ENCODE results near the gene TTBK2. TPM values are rescaled to one million over a fixed set of nuclear protein-coding genes. Genes with fewer than 3 reads are reported as not detected.
"Not testable (repeated sequence)": the region's sequence is repeated elsewhere in the genome, so short reads cannot be mapped to it uniquely, and the experiment has no call there.

Gene TTBK2
- total and polyA plus RNA-seq, 4 experiments from 2014 or later, result 9.1 to 28.2 (median 18.5) TPM

DNA sequence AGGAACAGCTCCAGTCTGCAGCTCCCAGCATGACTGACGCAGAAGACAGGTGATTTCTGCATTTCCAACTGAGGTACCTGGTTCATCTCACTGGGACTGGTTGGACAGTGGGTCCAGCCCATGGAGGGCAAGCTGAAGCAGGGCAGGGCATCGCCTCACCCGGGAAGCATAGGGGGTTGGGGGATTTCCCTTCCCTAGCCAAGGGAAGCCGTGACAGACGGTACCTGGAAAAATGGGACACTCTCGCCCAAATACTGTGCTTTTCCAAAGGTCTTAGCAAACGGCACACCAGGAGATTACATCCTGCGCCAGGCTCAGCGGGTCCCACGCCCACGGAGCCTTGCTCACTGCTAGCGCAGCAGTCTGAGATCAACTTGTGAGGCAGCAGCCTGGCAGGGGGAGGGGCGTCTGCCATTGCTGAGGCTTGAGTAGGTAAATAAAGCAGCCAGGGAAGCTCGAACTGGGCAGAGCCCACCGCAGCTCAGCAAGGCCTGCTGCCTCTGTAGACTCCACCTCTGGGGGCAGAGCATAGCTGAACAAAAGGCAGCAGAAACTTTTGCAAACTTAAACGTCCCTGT lies 156.3 kb downstream of the TTBK2 start:
- H3K4me3 Mint-ChIP-seq; H3K9me3 ChIP-seq (ENCODE audit: control insufficient read depth in 1 of 2, low read length in 2 of 2); H3K4me1 ChIP-seq (ENCODE audit: insufficient read depth, low read length); H3K27me3 Mint-ChIP-seq; H3K27ac Mint-ChIP-seq; H3K4me1 Mint-ChIP-seq; intact Hi-C loops (cut with micrococcal nuclease); POLR2A ChIA-PET (ENCODE audit: partially characterized antibody); H3K27ac ChIP-seq (ENCODE audit: low read depth, low read length); DNase-seq; H3K27me3 ChIP-seq (ENCODE audit: insufficient read depth, low read length); H3K36me3 ChIP-seq (ENCODE audit: insufficient read depth, low read length); CTCF ChIA-PET (ENCODE audit: partially characterized antibody); H3K4me3 ChIP-seq (ENCODE audit: low read length in 2 of 2): not testable (repeated sequence)
- Mint-ChIP-seq H3K9me3 (peaks cover 9 to 73% (median 51%) of the 10 kb centered on the region in 8 donors), H3K36me3 (peaks cover 70 to 76% of the 10 kb centered on the region in 2 donors)

GRCh38 chr15:42761813-42762212 lies 158.8 kb downstream of the TTBK2 start:
- H3K9me3 ChIP-seq (ENCODE audit: control insufficient read depth in 1 of 2, low read length in 2 of 2); H3K27me3 ChIP-seq (ENCODE audit: insufficient read depth, low read length); DNase-seq; H3K27ac Mint-ChIP-seq; H3K4me1 ChIP-seq (ENCODE audit: insufficient read depth, low read length); POLR2A ChIA-PET (ENCODE audit: partially characterized antibody); CTCF ChIA-PET (ENCODE audit: partially characterized antibody); H3K27ac ChIP-seq (ENCODE audit: low read depth, low read length); H3K36me3 ChIP-seq (ENCODE audit: insufficient read depth, low read length); H3K4me1 Mint-ChIP-seq; H3K27me3 Mint-ChIP-seq; intact Hi-C loops (cut with micrococcal nuclease); H3K4me3 ChIP-seq (ENCODE audit: low read length in 2 of 2); H3K4me3 Mint-ChIP-seq: not testable (repeated sequence)
- Mint-ChIP-seq H3K36me3 (peaks cover 51 to 61% of the 10 kb centered on the region in 2 donors), H3K9me3 (peaks cover 8 to 56% (median 46%) of the 10 kb centered on the region in 8 donors)

DNA sequence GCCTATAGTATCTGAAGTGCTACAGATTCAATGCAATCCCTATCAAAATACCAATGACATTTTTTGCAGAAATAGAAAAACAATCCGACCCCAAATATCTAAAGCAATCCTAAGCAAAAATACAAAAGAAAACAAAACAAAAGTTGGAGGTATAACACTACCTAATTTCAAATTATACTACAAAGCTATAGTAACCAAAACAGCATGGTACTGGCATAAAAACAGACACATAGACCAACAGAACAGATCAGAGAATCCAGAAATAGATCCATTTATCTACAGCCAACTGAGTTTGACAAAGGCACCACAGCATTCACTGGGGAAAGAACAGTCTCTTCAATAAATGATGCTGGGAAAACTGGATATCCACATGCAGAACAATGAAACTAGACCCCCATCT lies 159.8 kb downstream of the TTBK2 start:
- Histone ChIP-seq H3K9me3 (ENCODE audit: control insufficient read depth in 1 of 2, low read length in 2 of 2) (peaks cover 0 to 4% of the 10 kb centered on the region in 2 donors), H3K27me3 (ENCODE audit: insufficient read depth, low read length) (no peaks in the 10 kb centered on the region), H3K36me3 (ENCODE audit: insufficient read depth, low read length) (no peaks in the 10 kb centered on the region), H3K4me1 (ENCODE audit: insufficient read depth, low read length) (no peaks in the 10 kb centered on the region), H3K4me3 (ENCODE audit: low read length in 2 of 2) (no peak overlapping the region), H3K27ac (ENCODE audit: low read depth, low read length) (no peak overlapping the region)
- no peak for DNase-seq
- Mint-ChIP-seq H3K4me3 (no peak overlapping the region), H3K27ac (no peak overlapping the region), H3K9me3 (peaks cover 3 to 45% (median 38%) of the 10 kb centered on the region in 8 donors), H3K27me3 (no peaks in the 10 kb centered on the region), H3K4me1 (peaks cover 0 to 6% (median 2%) of the 10 kb centered on the region in 4 donors), H3K36me3 (peaks cover 45 to 53% of the 10 kb centered on the region in 2 donors)
- intact Hi-C loops (cut with micrococcal nuclease), result no loop called here
- CTCF ChIA-PET (ENCODE audit: partially characterized antibody), result interaction anchor here (0.6 to 0.7 kb wide), 2 partner anchors 21 to 1980 kb away, joined by 3 to 4 read pairs; no protein-coding TSS in a partner anchor
- POLR2A ChIA-PET (ENCODE audit: partially characterized antibody), result no interaction called here

- POLR2A ChIA-PET (ENCODE audit: partially characterized antibody), result no interaction called here
- no peak overlapping the region for H3K4me3 Mint-ChIP-seq
Measured at GRCh38 chr15:42759093-42759492, 161.5 kb downstream of the TTBK2 start.

DNA sequence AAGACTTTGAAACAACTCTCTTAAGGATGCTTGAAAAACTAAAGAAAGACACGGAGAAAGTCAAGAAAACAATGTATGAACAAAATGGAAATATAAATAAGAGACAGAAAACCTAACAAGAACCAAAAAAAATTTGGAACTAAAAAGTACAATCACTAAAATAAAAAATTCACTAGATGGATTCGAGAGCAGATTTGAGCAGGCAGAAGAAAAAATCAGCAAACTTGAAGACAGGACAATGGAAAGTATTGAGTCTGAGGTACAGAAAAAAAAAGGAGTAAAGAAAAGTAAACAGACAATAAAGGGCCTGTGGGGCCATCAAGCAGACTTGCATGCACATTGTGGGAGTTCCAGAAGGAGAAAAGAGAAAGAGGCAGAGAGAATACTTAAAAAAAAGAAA lies 170.3 kb downstream of the TTBK2 start:
- intact Hi-C loops (cut with micrococcal nuclease), result no loop called here
- Mint-ChIP-seq H3K4me1 (no peaks in the 10 kb centered on the region), H3K36me3 (peaks cover 50 to 60% of the 10 kb centered on the region in 2 donors), H3K27me3 (no peaks in the 10 kb centered on the region), H3K9me3 (peaks cover 0 to 16% (median 9%) of the 10 kb centered on the region in 8 donors), H3K27ac (no peak overlapping the region), H3K4me3 (peak overlapping the region in 2 of 8 donors; percentile 7 to 27)
- H3K36me3 ChIP-seq (ENCODE audit: insufficient read depth, low read length), result peaks cover 11% of the 10 kb centered on the region
- H3K9me3 ChIP-seq (ENCODE audit: control insufficient read depth in 1 of 2, low read length in 2 of 2), result no peaks in the 10 kb centered on the region
- H3K27ac ChIP-seq (ENCODE audit: low read depth, low read length), result no peak overlapping the region
- CTCF ChIA-PET (ENCODE audit: partially characterized antibody), result no interaction called here
- H3K4me1 ChIP-seq (ENCODE audit: insufficient read depth, low read length), result no peaks in the 10 kb centered on the region
- POLR2A ChIA-PET (ENCODE audit: partially characterized antibody), result no interaction called here
- no peaks in the 10 kb centered on the region for H3K27me3 ChIP-seq (ENCODE audit: insufficient read depth, low read length)
- no peak for DNase-seq
- H3K4me3 ChIP-seq (ENCODE audit: low read length in 2 of 2), result no peak overlapping the region

More at GRCh38 chr15:42759093-42759492, 161.5 kb downstream of the TTBK2 start:
- Mint-ChIP-seq H3K27me3 (no peaks in the 10 kb centered on the region), H3K36me3 (peaks cover 33 to 38% of the 10 kb centered on the region in 2 donors), H3K4me1 (peaks cover 0 to 4% (median under 1%) of the 10 kb centered on the region in 4 donors), H3K9me3 (peaks cover 3 to 35% (median 31%) of the 10 kb centered on the region in 8 donors), H3K27ac (no peak overlapping the region)
- Histone ChIP-seq H3K27ac (ENCODE audit: low read depth, low read length) (no peak overlapping the region), H3K27me3 (ENCODE audit: insufficient read depth, low read length) (no peaks in the 10 kb centered on the region), H3K4me1 (ENCODE audit: insufficient read depth, low read length) (no peaks in the 10 kb centered on the region), H3K36me3 (ENCODE audit: insufficient read depth, low read length) (no peaks in the 10 kb centered on the region), H3K4me3 (ENCODE audit: low read length in 2 of 2) (no peak overlapping the region), H3K9me3 (ENCODE audit: control insufficient read depth in 1 of 2, low read length in 2 of 2) (peaks cover 0 to 4% of the 10 kb centered on the region in 2 donors)
- intact Hi-C loops (cut with micrococcal nuclease), result no loop called here
- DNase-seq, result no peak
- CTCF ChIA-PET (ENCODE audit: partially characterized antibody), result no interaction called here

GRCh38 chr15:42749266-42749665 lies 171.3 kb downstream of the TTBK2 start:
- Histone ChIP-seq H3K27ac (ENCODE audit: low read depth, low read length) (no peak overlapping the region), H3K36me3 (ENCODE audit: insufficient read depth, low read length) (peaks cover 11% of the 10 kb centered on the region), H3K9me3 (ENCODE audit: control insufficient read depth in 1 of 2, low read length in 2 of 2) (no peaks in the 10 kb centered on the region), H3K4me1 (ENCODE audit: insufficient read depth, low read length) (no peaks in the 10 kb centered on the region), H3K4me3 (ENCODE audit: low read length in 2 of 2) (no peak overlapping the region), H3K27me3 (ENCODE audit: insufficient read depth, low read length) (no peaks in the 10 kb centered on the region)
- no peak overlapping the region for H3K27ac Mint-ChIP-seq
- peaks cover 54 to 66% of the 10 kb centered on the region in 2 donors for H3K36me3 Mint-ChIP-seq
- intact Hi-C loops (cut with micrococcal nuclease), result no loop called here
- DNase-seq, result no peak
- CTCF ChIA-PET (ENCODE audit: partially characterized antibody), result no interaction called here
- no peaks in the 10 kb centered on the region for H3K4me1 Mint-ChIP-seq
- POLR2A ChIA-PET (ENCODE audit: partially characterized antibody), result no interaction called here
- no peak overlapping the region for H3K4me3 Mint-ChIP-seq
- no peaks in the 10 kb centered on the region for H3K27me3 Mint-ChIP-seq
- peaks cover 0 to 16% (median 9%) of the 10 kb centered on the region in 8 donors for H3K9me3 Mint-ChIP-seq

DNA sequence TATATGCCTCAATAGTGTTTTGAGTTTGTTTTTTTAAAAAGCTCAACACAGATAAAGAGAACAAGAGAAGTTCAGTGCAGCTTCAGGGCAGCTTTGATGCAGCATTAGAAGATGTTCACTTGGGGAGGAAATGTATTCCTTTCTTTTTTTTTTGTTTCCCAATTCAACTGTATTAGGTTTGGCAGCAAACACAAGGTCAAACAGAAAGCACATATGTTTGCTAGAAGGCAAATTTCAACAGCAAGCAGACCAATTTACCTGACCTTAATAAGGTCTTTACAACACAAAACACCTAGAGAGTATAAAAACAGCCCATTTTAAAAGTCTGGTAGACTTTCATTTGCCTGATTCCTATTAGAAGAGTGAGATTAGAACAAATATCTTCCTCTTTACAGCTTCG lies 176.4 kb downstream of the TTBK2 start:
- H3K4me1 ChIP-seq (ENCODE audit: insufficient read depth, low read length), result no peaks in the 10 kb centered on the region
- Mint-ChIP-seq H3K4me3 (no peak overlapping the region), H3K27ac (no peak overlapping the region), H3K27me3 (no peaks in the 10 kb centered on the region), H3K9me3 (no peaks in the 10 kb centered on the region), H3K4me1 (no peaks in the 10 kb centered on the region), H3K36me3 (peaks cover 19 to 20% of the 10 kb centered on the region in 2 donors)
- no peaks in the 10 kb centered on the region for H3K36me3 ChIP-seq (ENCODE audit: insufficient read depth, low read length)
- no peak overlapping the region for H3K4me3 ChIP-seq (ENCODE audit: low read length in 2 of 2)
- CTCF ChIA-PET (ENCODE audit: partially characterized antibody), result no interaction called here
- intact Hi-C loops (cut with micrococcal nuclease), result no loop called here
- no peak overlapping the region for H3K27ac ChIP-seq (ENCODE audit: low read depth, low read length)
- H3K9me3 ChIP-seq (ENCODE audit: control insufficient read depth in 1 of 2, low read length in 2 of 2), result no peaks in the 10 kb centered on the region
- no peak for DNase-seq
- POLR2A ChIA-PET (ENCODE audit: partially characterized antibody), result no interaction called here
- H3K27me3 ChIP-seq (ENCODE audit: insufficient read depth, low read length), result no peaks in the 10 kb centered on the region
